Adrenal gland (tissue), 5 donors: Measurements from ENCODE around the gene IL20.

Source experiments
- CTCF ChIP-seq, 6 experiments: fragments of 450-650 bp in 4 of 6; fragments of 200-600 bp in 2 of 6; sonication (generic) in 1 of 6; IDR thresholded peaks; 1 replicate in 5 of 6; 2 replicates in 1 of 6; pipeline versions ENCODE4 v1.5.1 to v1.8.0; 2016 to 2021; ENCODE audit warnings: antibody characterized with exemption in 6 of 6, mild to moderate bottlenecking in 2 of 6, moderate library complexity in 1 of 6
- POLR2A ChIP-seq, 2 donors: fragments of 450-650 bp; IDR thresholded peaks; one replicate each; pipeline ENCODE4 v1.6.1; 2017; ENCODE audit warnings: antibody characterized with exemption in 2 of 2, mild to moderate bottlenecking in 2 of 2, moderate library complexity in 1 of 2
- donor health status: DM: no; HTN: no; CAD: no.

GRCh38 chr1:206895837-206896242, 30.4 kb downstream of the IL20 start:
- TF ChIP-seq CTCF (IDR thresholded peaks at IDR 0.05) = no peak
- no peak for TF ChIP-seq POLR2A (IDR thresholded peaks at IDR 0.05)
